WERI-Rb-1 (cell line): Measurements from ENCODE around the gene CLEC18C.
"Not testable (repeated sequence)": the region's sequence is repeated elsewhere in the genome, so short reads cannot be mapped to it uniquely, and the experiment has no call there.

Experiments
- DNase-seq: peaks from one replicate; pipeline ENCODE4 v3.0.0-alpha.2; 2020
- H3K27ac ChIP-seq: fragments of 250-450 bp; sonication (Bioruptor Pico); 2 replicates; pipeline ENCODE4 v1.5.1; 2020; ENCODE audit warnings: mild to moderate bottlenecking, moderate library complexity
- H3K27me3 ChIP-seq: fragments of 250-450 bp; sonication (Bioruptor Pico); 2 replicates; pipeline ENCODE4 v1.5.1; 2021; ENCODE audit warnings: mild to moderate bottlenecking, low read depth, moderate library complexity; ENCODE audit not compliant: insufficient read depth, severe bottlenecking
- H3K36me3 ChIP-seq: fragments of 250-450 bp; sonication (Bioruptor Pico); 2 replicates; pipeline ENCODE4 v1.5.1; 2020; ENCODE audit warnings: mild to moderate bottlenecking, moderate library complexity
- H3K4me3 ChIP-seq: 2 replicates; pipeline ENCODE4 v1.5.1; 2011; ENCODE audit warnings: low read depth, mild to moderate bottlenecking, control low read depth, low read length
- H3K9me3 ChIP-seq: fragments of 250-450 bp; sonication (Bioruptor Pico); 2 replicates; pipeline ENCODE4 v1.5.1; 2021; ENCODE audit warnings: mild to moderate bottlenecking, moderate library complexity; ENCODE audit not compliant: severe bottlenecking
- CTCF ChIP-seq: IDR thresholded peaks from 2 replicates; pipeline ENCODE4 v1.5.1; 2011; ENCODE audit warnings: low read depth, mild to moderate bottlenecking, control low read depth, inconsistent platforms, low read length

CLEC18C gene

GRCh38 chr16:70151391-70151790 lies 22.2 kb upstream of the CLEC18C start:
- Histone ChIP-seq H3K9me3 (no peaks in the 10 kb centered on the region), H3K36me3 (peaks cover 49% of the 10 kb centered on the region), H3K4me3 (no peak overlapping the region), H3K27ac (no peak overlapping the region), H3K27me3 (no peaks in the 10 kb centered on the region)
- DNase-seq: no peak
- TF ChIP-seq CTCF: no peak

- peaks cover 56% of the 10 kb centered on the region for H3K36me3 ChIP-seq
- DNase-seq: no peak
- no peak overlapping the region for H3K27ac ChIP-seq
- TF ChIP-seq CTCF: no peak
- H3K4me3 ChIP-seq: no peak overlapping the region
- H3K27me3 ChIP-seq: no peaks in the 10 kb centered on the region
- no peaks in the 10 kb centered on the region for H3K9me3 ChIP-seq
Measured at GRCh38 chr16:70151941-70152509, 21.6 kb upstream of the CLEC18C start.

- no peak for DNase-seq
- no peak for TF ChIP-seq CTCF
- Histone ChIP-seq H3K9me3 (no peaks in the 10 kb centered on the region), H3K36me3 (peaks cover 63% of the 10 kb centered on the region), H3K4me3 (no peak overlapping the region), H3K27me3 (no peaks in the 10 kb centered on the region), H3K27ac (no peak overlapping the region)
Measured at GRCh38 chr16:70152578-70153302, 20.8 kb upstream of the CLEC18C start.

- H3K4me3 ChIP-seq, H3K27me3 ChIP-seq, DNase-seq, H3K9me3 ChIP-seq, H3K27ac ChIP-seq: not testable (repeated sequence)
- peaks cover 75% of the 10 kb centered on the region for H3K36me3 ChIP-seq
Measured at GRCh38 chr16:70154736-70155135, 18.9 kb upstream of the CLEC18C start.

- Histone ChIP-seq H3K27me3 (no peaks in the 10 kb centered on the region), H3K36me3 (peaks cover 71% of the 10 kb centered on the region), H3K4me3 (no peak overlapping the region), H3K9me3 (no peaks in the 10 kb centered on the region), H3K27ac (no peak overlapping the region)
- TF ChIP-seq CTCF: no peak
- DNase-seq: no peak
Measured at GRCh38 chr16:70156207-70156978, 17.2 kb upstream of the CLEC18C start.

- Histone ChIP-seq H3K27me3 (no peaks in the 10 kb centered on the region), H3K9me3 (no peaks in the 10 kb centered on the region), H3K27ac (no peak overlapping the region), H3K4me3 (no peak overlapping the region), H3K36me3 (peaks cover 64% of the 10 kb centered on the region)
- DNase-seq: no peak
- TF ChIP-seq CTCF: no peak
Measured at GRCh38 chr16:70157105-70157476, 16.5 kb upstream of the CLEC18C start.
